Type B pancreatic cell (in vitro differentiated cells): ENCODE results near the gene LBHD1. TPM values are rescaled to one million over a fixed set of nuclear protein-coding genes. Genes with fewer than 3 reads are reported as not detected.

Experiments
- DNase-seq: peaks from one replicate; pipeline ENCODE4 v3.0.0; 2021; ENCODE audit warnings: mixed read lengths; ENCODE audit not compliant: unreplicated experiment; ENCODE audit errors: extremely low spot score
- H3K27ac Mint-ChIP-seq: 2 replicates; pipeline ENCODE4 v1.8.0; 2021; ENCODE audit warnings: mild to moderate bottlenecking, mixed read lengths
- H3K27me3 Mint-ChIP-seq: 2 replicates; pipeline ENCODE4 v1.8.0; 2021; ENCODE audit warnings: mixed read lengths
- H3K36me3 Mint-ChIP-seq: 2 replicates; pipeline ENCODE4 v1.8.0; 2021; ENCODE audit warnings: mixed read lengths
- H3K4me1 Mint-ChIP-seq: one replicate; pipeline ENCODE4 v1.8.0; 2021; ENCODE audit warnings: mixed read lengths; ENCODE audit not compliant: unreplicated experiment
- H3K4me3 Mint-ChIP-seq: 2 replicates; pipeline ENCODE4 v1.8.0; 2021; ENCODE audit warnings: mild to moderate bottlenecking, mixed read lengths
- H3K9me3 Mint-ChIP-seq: 2 replicates; pipeline ENCODE4 v1.8.0; 2021; ENCODE audit warnings: mixed read lengths
- total RNA-seq: library from RNA; stranded (reverse); gene quantifications from 2 replicates; pipeline ENCODE4 v1.2.1, GENCODE V29; 2021; ENCODE audit warnings: low replicate concordance
- TF ChIP-seq, protein P1 (sequence below): fragments of 200-600 bp; sonication (generic); conservative IDR thresholded peaks from 2 replicates; pipeline ENCODE4 v1.5.0; 2021; ENCODE audit warnings: antibody characterized with exemption, mild to moderate bottlenecking

The LBHD1 gene
- total RNA-seq, 1 donor from 2014 or later, result 8.1 TPM

DNA sequence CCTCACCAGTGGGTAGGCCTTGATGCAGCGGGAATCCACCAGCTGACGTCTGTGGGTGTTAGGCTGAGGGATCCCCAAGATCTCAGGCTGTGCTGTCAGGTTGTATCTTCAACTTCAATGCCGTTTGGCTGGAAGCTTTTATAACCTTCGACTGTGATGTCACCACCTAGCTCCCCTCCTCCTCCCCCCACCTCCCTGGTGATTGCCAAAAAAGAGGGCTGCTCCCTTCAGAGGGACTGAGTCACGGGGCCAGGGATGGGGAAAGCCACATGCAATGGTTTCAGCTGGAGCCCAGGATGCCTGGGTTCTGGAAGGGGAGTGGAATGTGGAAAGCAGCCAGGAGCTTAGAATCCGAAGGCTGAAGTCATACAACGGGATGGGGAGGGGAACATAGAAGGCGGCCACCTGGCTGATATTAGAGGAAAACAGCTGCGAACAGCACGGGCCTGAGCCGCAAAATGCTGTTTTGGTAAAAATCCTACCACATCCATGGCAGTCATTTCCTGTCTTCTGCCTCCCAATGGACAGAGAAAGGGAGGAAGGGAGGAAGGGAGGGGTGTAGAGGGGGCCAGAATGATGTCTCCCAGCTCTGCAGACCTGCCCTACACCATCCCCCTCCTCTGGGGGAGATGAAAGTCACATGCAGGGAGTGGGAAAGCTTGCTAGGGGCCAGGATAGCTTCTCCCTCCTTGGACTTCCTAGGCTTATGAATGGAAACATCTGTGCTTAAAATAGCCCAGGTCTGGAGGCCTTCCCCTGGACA is 17.5 kb upstream of the LBHD1 start, which contains the start of gene LRRN4CL:
Gene LRRN4CL, minus strand, starts transcription at position 110 of the 763 bp plus-strand sequence. CDS start 1,022 bp downstream, outside the sequence.
- no peaks in the 10 kb centered on the region for H3K27me3 Mint-ChIP-seq
- no peak for DNase-seq
- H3K36me3 Mint-ChIP-seq, result peaks cover 15% of the 10 kb centered on the region
- peak within 1 kb of the TSS; percentile 29 for H3K27ac Mint-ChIP-seq
- peak within 1 kb of the TSS; percentile 58 for H3K4me3 Mint-ChIP-seq
- H3K9me3 Mint-ChIP-seq, result no peaks in the 10 kb centered on the region
- TF ChIP-seq, protein P1, sequence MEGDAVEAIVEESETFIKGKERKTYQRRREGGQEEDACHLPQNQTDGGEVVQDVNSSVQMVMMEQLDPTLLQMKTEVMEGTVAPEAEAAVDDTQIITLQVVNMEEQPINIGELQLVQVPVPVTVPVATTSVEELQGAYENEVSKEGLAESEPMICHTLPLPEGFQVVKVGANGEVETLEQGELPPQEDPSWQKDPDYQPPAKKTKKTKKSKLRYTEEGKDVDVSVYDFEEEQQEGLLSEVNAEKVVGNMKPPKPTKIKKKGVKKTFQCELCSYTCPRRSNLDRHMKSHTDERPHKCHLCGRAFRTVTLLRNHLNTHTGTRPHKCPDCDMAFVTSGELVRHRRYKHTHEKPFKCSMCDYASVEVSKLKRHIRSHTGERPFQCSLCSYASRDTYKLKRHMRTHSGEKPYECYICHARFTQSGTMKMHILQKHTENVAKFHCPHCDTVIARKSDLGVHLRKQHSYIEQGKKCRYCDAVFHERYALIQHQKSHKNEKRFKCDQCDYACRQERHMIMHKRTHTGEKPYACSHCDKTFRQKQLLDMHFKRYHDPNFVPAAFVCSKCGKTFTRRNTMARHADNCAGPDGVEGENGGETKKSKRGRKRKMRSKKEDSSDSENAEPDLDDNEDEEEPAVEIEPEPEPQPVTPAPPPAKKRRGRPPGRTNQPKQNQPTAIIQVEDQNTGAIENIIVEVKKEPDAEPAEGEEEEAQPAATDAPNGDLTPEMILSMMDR, result no peak
- H3K4me1 Mint-ChIP-seq, result peaks cover 10% of the 10 kb centered on the region

DNA sequence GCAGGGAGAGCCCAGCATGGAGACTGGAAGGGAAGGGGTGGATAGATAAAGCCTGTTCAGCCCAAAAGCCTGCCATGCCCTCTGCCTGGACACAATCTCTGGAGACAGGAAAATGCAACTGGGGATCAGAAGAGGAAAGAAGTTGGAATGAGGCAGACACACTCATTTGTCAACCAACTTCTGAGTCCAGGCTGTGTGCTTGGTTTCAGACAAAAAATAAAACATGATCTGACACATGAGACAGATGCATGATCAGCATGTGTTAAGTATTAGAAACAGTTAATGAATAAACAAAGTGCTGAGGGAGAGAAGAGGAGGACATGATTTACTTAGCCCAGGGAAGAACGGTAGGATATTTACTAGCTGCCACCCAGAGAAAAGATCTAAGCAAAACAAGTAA is 16.4 kb upstream of the LBHD1 start:
- TF ChIP-seq, protein P1, result no peak
- DNase-seq, result no peak
- H3K27ac Mint-ChIP-seq, result no peak overlapping the region
- H3K9me3 Mint-ChIP-seq, result no peaks in the 10 kb centered on the region
- H3K4me1 Mint-ChIP-seq, result peaks cover 9% of the 10 kb centered on the region
- no peaks in the 10 kb centered on the region for H3K27me3 Mint-ChIP-seq
- no peak overlapping the region for H3K4me3 Mint-ChIP-seq
- peaks cover 13% of the 10 kb centered on the region for H3K36me3 Mint-ChIP-seq

DNA sequence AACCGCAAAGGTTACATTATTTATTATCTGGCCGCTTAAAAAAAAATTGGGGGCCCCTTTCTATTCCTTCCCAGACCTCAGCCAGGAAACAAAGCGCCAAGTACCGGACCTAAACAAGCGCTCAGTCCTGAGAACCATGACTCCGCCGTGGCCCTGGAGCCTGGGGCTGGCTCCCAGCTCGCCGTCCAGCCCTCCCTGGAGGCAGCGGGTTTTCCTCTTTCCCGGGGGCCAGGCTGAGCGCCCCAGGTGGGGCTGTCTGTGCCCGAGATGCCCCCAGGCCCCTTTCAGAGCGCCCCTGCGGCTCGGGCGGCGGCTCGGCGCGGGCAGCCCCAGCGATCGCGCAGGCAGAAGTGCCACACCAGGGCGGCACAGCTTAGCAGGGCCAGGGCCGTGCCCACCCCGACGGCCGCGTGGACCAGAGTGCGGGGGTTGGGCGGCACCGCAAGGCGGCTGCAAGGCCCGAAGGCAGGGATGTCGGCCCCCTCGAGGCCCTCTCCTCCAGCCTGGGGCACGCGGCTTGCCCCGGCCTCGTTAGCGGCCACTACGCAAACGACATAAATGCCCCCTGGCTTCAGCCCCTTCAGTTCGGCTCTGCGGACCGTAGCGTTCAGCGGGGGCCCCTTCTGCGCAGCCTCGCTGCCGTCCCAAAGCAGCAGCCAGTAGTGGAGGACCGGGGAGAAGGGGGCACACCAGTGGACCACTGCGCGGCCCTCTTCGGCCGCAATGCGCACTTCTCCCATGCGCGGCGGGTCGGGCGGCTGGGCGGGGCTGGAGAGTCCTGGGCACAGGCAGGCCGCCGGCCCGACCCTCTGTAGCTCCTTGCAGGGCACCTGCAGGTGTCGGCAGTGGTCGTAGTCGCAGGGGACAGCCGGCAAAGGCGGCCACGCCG is 15.7 kb upstream of the LBHD1 start:
- no peaks in the 10 kb centered on the region for H3K27me3 Mint-ChIP-seq
- no peak for DNase-seq
- no peak overlapping the region for H3K4me3 Mint-ChIP-seq
- H3K4me1 Mint-ChIP-seq, result peaks cover 9% of the 10 kb centered on the region
- TF ChIP-seq, protein P1, result no peak
- peaks cover 10% of the 10 kb centered on the region for H3K36me3 Mint-ChIP-seq
- no peaks in the 10 kb centered on the region for H3K9me3 Mint-ChIP-seq
- no peak overlapping the region for H3K27ac Mint-ChIP-seq

DNA sequence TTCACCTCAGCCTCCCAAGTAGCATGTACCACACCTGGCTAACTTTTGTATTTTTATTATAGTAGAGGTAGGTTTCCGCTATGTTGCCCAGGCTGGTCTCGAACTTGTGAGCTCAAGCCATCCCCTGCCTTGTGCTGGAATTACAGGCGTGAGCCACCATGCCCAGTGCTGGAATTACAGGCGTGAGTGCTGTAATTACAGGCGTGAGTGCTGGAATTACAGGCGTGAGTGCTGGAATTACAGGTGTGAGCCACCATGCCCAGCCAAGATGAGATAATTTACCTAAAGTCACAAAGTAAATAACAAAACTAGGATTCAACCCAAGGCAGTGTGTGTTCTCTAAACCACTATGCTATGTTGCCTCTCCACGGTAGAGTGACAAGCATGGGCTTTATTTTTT is 10.5 kb upstream of the LBHD1 start:
- Mint-ChIP-seq H3K4me3 (no peak overlapping the region), H3K36me3 (no peaks in the 10 kb centered on the region), H3K27me3 (no peaks in the 10 kb centered on the region), H3K4me1 (peaks cover 21% of the 10 kb centered on the region), H3K27ac (no peak overlapping the region), H3K9me3 (no peaks in the 10 kb centered on the region)
- no peak for DNase-seq
- TF ChIP-seq, protein P1, result no peak

DNA sequence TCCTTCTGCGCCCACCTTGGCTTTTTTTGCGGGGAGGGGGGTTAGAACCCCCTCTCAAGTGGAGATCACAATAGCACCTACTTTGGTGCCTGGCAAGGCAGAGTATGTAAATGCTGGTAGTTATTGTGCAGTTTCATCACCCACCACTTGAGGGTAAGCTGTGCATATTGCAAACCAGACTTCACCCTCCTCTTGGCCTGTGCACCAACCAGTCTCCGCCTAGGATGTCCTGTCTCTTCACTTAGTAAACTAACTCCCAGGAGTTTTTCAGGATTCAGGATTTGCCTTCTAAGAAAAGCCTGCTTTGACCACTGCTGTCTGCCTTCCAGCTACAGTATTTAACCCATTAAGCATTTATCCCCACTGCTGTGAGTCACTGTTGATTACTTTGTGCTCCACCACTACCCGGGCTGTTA is 8.8 kb upstream of the LBHD1 start:
- peak overlapping the region; percentile 80 for H3K4me3 Mint-ChIP-seq
- H3K36me3 Mint-ChIP-seq, result peaks cover 5% of the 10 kb centered on the region
- H3K27ac Mint-ChIP-seq, result peak overlapping the region; percentile 68
- no peak for DNase-seq
- no peaks in the 10 kb centered on the region for H3K9me3 Mint-ChIP-seq
- TF ChIP-seq, protein P1, result peak; percentile 64
- no peaks in the 10 kb centered on the region for H3K27me3 Mint-ChIP-seq
- H3K4me1 Mint-ChIP-seq, result peaks cover 28% of the 10 kb centered on the region
